Measurements from ENCODE around the gene OXCT1. TPM values are rescaled to one million over a fixed set of nuclear protein-coding genes. Genes with fewer than 3 reads are reported as not detected.

Gene OXCT1
- total and polyA plus RNA-seq, 9 of the 15 experiments (the other 6 are each of a cell fraction or from before 2014, with no cell fraction given): 24.7 to 61.2 (median 41.9) TPM

DNA sequence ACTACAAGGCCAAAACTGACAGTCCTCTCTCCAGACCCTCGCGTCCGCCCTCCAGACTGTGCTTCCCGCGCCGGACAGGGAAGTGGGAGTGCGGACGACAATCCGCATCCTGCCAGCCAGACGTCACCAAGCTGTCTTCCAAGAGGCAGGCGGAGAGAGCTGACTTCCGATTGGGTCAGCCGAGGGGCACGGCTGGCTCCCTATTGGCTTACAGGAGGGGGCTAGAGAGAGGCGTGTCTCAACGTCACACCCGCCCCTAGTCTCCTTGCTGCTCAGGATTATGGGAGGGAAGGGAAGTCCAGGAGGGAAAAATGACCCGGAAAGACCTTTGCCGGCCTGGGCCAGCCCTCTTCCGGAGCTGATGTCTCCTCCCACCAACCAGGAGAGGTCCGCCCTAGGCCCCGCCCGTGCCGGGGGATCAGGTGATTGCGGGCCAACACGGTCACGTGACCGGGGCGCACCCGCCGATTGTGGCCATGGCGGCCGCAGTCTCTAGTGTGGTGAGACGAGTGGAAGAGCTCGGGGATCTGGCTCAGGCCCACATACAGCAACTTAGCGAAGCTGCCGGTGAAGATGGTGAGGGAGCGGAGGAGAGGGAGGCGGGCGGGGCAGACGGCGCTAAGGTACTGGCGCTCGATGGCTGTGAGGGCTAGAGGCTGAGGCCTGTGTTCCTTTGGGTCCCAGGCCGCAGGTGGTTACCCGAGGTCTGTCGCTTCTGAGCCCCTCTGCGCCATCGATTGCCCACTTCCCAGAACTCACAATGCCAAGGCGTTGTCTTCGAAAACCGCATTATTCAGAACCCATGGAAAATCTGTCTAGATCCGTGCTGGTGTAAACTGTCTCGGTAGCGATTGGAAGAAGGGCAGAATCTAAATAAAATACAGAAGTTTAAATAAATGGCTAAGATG, 33.9 kb upstream of the OXCT1 start, which contains the start of gene RIMOC1 (continued):
- peak in 1 of 2 experiments; percentile 100; a peak in 2 of 4 replicates for TF ChIP-seq ZNF318 (IDR thresholded peaks at IDR 0.05; ENCODE audit: borderline replicate concordance in 1 of 2, low read depth in 1 of 2)
- TF ChIP-seq MNT (conservative IDR thresholded peaks at IDR 0.05): peak; percentile 98 to 99
- no peak for TF ChIP-seq RBM15 (IDR thresholded peaks at IDR 0.05; ENCODE audit: insufficient read depth, low read length)
- TF ChIP-seq SNRNP70 (optimal IDR thresholded peaks at IDR 0.05; ENCODE audit: low read depth, low read length): no peak
- TF ChIP-seq TCF7 (IDR thresholded peaks at IDR 0.05; ENCODE audit: borderline replicate concordance): no peak
- TF ChIP-seq ZNF174 (CRISPR knock-in tag; IDR thresholded peaks at IDR 0.05): no peak
- TF ChIP-seq ZBTB34 (CRISPR knock-in tag; IDR thresholded peaks at IDR 0.05): no peak
- TF ChIP-seq, protein P1, sequence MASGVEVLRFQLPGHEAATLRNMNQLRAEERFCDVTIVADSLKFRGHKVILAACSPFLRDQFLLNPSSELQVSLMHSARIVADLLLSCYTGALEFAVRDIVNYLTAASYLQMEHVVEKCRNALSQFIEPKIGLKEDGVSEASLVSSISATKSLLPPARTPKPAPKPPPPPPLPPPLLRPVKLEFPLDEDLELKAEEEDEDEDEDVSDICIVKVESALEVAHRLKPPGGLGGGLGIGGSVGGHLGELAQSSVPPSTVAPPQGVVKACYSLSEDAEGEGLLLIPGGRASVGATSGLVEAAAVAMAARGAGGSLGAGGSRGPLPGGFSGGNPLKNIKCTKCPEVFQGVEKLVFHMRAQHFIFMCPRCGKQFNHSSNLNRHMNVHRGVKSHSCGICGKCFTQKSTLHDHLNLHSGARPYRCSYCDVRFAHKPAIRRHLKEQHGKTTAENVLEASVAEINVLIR (CRISPR knock-in tag; IDR thresholded peaks at IDR 0.05): peak; percentile 43; the same call in 1 of the 2 replicates
- peak; percentile 38; the same call in 1 of the 2 replicates for TF ChIP-seq NFIX (CRISPR knock-in tag; IDR thresholded peaks at IDR 0.05; ENCODE audit: low read depth)
- peak; percentile 41; the same call in 1 of the 2 replicates for TF ChIP-seq ZNF740 (CRISPR knock-in tag; IDR thresholded peaks at IDR 0.05)
- TF ChIP-seq ZNF740 (tag; IDR thresholded peaks at IDR 0.05): no peak
- TF ChIP-seq MTA3 (IDR thresholded peaks at IDR 0.05; ENCODE audit: borderline replicate concordance): peak; percentile 79

All from K562 (cell line).